ENCODE results near the gene NMNAT2. TPM values are rescaled to one million over a fixed set of nuclear protein-coding genes. Genes with fewer than 3 reads are reported as not detected.

The NMNAT2 gene
- total and polyA plus RNA-seq, 2 of the 4 experiments (the other 2 are of a cell fraction): 0.36 to 2.4 TPM

DNA sequence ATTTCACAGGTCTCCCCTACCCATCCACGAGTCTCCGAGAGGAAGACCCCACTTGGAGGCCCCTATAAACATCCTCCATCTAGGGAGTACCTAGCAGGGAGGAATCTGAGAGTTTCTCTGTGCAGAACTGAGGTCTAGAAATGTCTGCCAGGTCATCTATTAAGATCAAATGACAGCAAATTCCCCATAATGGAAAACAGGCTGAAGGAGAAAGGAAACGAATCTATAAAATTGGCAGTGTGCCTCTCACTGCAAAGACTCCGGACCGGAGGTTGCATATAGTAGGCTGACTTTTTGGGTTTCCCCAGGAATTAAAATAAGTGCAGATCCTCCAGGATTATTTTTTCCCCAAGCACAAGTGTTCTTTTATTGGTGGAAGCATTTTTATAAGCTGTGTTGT, 57.7 kb downstream of the NMNAT2 start:
- H3K4me3 ChIP-seq (ENCODE audit: insufficient read depth, low read depth, low read length): no peak overlapping the region
- no peaks in the 10 kb centered on the region for H3K9me3 ChIP-seq (ENCODE audit: control insufficient read depth, insufficient read depth, low read length)
- no CpG with 5 or more reads among the region's 5 CpGs for WGBS, 2 experiments (ENCODE audit: extremely low coverage in 2 of 2, insufficient read length in 1 of 2)
- H2AFZ ChIP-seq (replicated peaks; ENCODE audit: low read length, poor library complexity): no peak overlapping the region
- H3K4me1 ChIP-seq (ENCODE audit: control insufficient read depth, insufficient read depth, low read length): no peaks in the 10 kb centered on the region
- H3K27me3 ChIP-seq (ENCODE audit: control insufficient read depth, insufficient read depth, low read length): peaks cover 32% of the 10 kb centered on the region
- no peak overlapping the region for H3K4me2 ChIP-seq (ENCODE audit: low read depth, low read length)
- no peak overlapping the region for H2BK20ac ChIP-seq (ENCODE audit: low read depth, low read length)
- TF ChIP-seq RAD21 (IDR thresholded peaks at IDR 0.05; ENCODE audit: low read length): no peak
- no peak for TF ChIP-seq CTCF (conservative IDR thresholded peaks at IDR 0.05; ENCODE audit: low read depth, low read length)
- TF ChIP-seq RCOR1 (IDR thresholded peaks at IDR 0.05; ENCODE audit: insufficient replicate concordance, low read length): no peak
- TF ChIP-seq BHLHE40 (IDR thresholded peaks at IDR 0.05; ENCODE audit: low read depth, low read length): no peak
- no peak overlapping the region for H2AK5ac ChIP-seq (ENCODE audit: low read depth, low read length)
- no TSS peak for BruUV-seq (replicated peaks)
- no peak for DNase-seq
- dilution Hi-C loops (cut with HindIII; ENCODE audit: low sequenced_read_pairs, unreplicated experiment): no loop called here
- H4K8ac ChIP-seq (ENCODE audit: low read depth in 2 of 2, low read length in 2 of 2): no peak overlapping the region
- intact Hi-C loops (cut with micrococcal nuclease): no loop called here
- H3K9ac ChIP-seq (ENCODE audit: low read depth, low read length): no peak overlapping the region
- no peak for ATAC-seq (ENCODE audit: low read depth)
- no peaks in the 10 kb centered on the region for H3K9me1 ChIP-seq (ENCODE audit: insufficient read depth, low read length)
- H3K79me1 ChIP-seq (ENCODE audit: low read depth in 1 of 2, low read length in 2 of 2): no peaks in the 10 kb centered on the region
- H3K27ac ChIP-seq (ENCODE audit: insufficient read depth, low read length): no peak overlapping the region
- no peak overlapping the region for H2BK120ac ChIP-seq (ENCODE audit: low read depth, low read length)
- H2BK15ac ChIP-seq (ENCODE audit: low read depth, low read length): no peak overlapping the region
- no peak overlapping the region for H2AK9ac ChIP-seq (replicated peaks; ENCODE audit: low read depth, low read length, poor library complexity)
- H3K36me3 ChIP-seq (ENCODE audit: control insufficient read depth, insufficient read depth, low read length): no peaks in the 10 kb centered on the region
- H3K14ac ChIP-seq (replicated peaks; ENCODE audit: low read depth, low read length): no peak overlapping the region
- CTCF ChIA-PET: no interaction called here
- H4K91ac ChIP-seq (ENCODE audit: insufficient read depth, low read depth, low read length): no peak overlapping the region
- no peak overlapping the region for H2BK5ac ChIP-seq (ENCODE audit: low read depth, low read length, poor library complexity, severe bottlenecking)
- in situ Hi-C loops (cut with MboI; ENCODE audit: low sequenced_read_pairs): no loop called here
- no peak overlapping the region for H3K56ac ChIP-seq (ENCODE audit: extremely low read depth, insufficient read depth, low read length)
- no peaks in the 10 kb centered on the region for H4K20me1 ChIP-seq (ENCODE audit: insufficient read depth, low read length)
- H3K18ac ChIP-seq (ENCODE audit: low read depth, low read length): no peak overlapping the region
- no peak overlapping the region for H3K23ac ChIP-seq (ENCODE audit: low read depth, low read length)
- H3K4ac ChIP-seq (ENCODE audit: low read depth, low read length): no peak overlapping the region
- POLR2A ChIA-PET (ENCODE audit: unreplicated experiment): no interaction called here
- H4K5ac ChIP-seq (ENCODE audit: low read depth, low read length): no peak overlapping the region

Measured in IMR-90 (cell line).